Lower leg skin (tissue), 3 donors: Measurements from ENCODE around the gene LMCD1.

Source experiments
- CTCF ChIP-seq, 3 donors: fragments of 450-650 bp; IDR thresholded peaks; one replicate each; pipeline ENCODE4 v1.5.1; 2016; ENCODE audit warnings: antibody characterized with exemption in 3 of 3, mild to moderate bottlenecking in 3 of 3, moderate library complexity in 2 of 3
- POLR2A ChIP-seq, 2 donors: fragments of 450-650 bp; IDR thresholded peaks; one replicate each; pipeline ENCODE4 v1.6.1; 2016 to 2017; ENCODE audit warnings: antibody characterized with exemption in 2 of 2, mild to moderate bottlenecking in 1 of 2, moderate library complexity in 1 of 2

- no peak for TF ChIP-seq CTCF (IDR thresholded peaks at IDR 0.05)
- no peak for TF ChIP-seq POLR2A (IDR thresholded peaks at IDR 0.05)
Observed at GRCh38 chr3:8549354-8549753, 47.7 kb downstream of the LMCD1 start.
